MM.1S (cell line): ENCODE data around the gene ADH1B.
"Not testable (repeated sequence)": the region's sequence is repeated elsewhere in the genome, so short reads cannot be mapped to it uniquely, and the experiment has no call there.

ENCODE experiments used
- DNase-seq: peaks from one replicate; pipeline ENCODE4 v3.0.0-alpha.2; 2015
- H2AFZ ChIP-seq: fragments of 300-600 bp; sonication (generic); 2 replicates; pipeline ENCODE4 v1.6.0; 2016; ENCODE audit warnings: antibody characterized with exemption, low read length
- H3F3A ChIP-seq: fragments of 300-600 bp; sonication (generic); 2 replicates; pipeline ENCODE4 v1.6.1; 2016; ENCODE audit warnings: mild to moderate bottlenecking, antibody characterized with exemption, low read length, moderate library complexity, mixed read lengths; ENCODE audit not compliant: insufficient read depth
- H3K27ac ChIP-seq: fragments of 300-600 bp; sonication (generic); 2 replicates; pipeline ENCODE4 v1.5.1; 2016; ENCODE audit warnings: mild to moderate bottlenecking, low read length
- H3K27me3 ChIP-seq: fragments of 300-600 bp; sonication (generic); replicated peaks from 2 replicates; pipeline ENCODE4 v1.6.0; 2016; ENCODE audit warnings: low read length; ENCODE audit not compliant: insufficient read depth
- H3K36me3 ChIP-seq: fragments of 300-600 bp; sonication (generic); replicated peaks from 2 replicates; pipeline ENCODE4 v1.6.1; 2016; ENCODE audit warnings: mild to moderate bottlenecking, low read length, mixed read lengths; ENCODE audit not compliant: insufficient read depth
- H3K4me1 ChIP-seq: fragments of 300-600 bp; sonication (generic); 2 replicates; pipeline ENCODE4 v1.6.1; 2016; ENCODE audit warnings: low read length, mixed read lengths
- H3K4me2 ChIP-seq: fragments of 300-600 bp; sonication (generic); 2 replicates; pipeline ENCODE4 v1.6.0; 2016; ENCODE audit warnings: low read depth, low read length
- H3K4me3 ChIP-seq: fragments of 300-600 bp; sonication (generic); 2 replicates; pipeline ENCODE4 v1.5.1; 2016; ENCODE audit warnings: low read length, mixed read lengths
- H3K79me2 ChIP-seq: fragments of 300-600 bp; sonication (generic); 2 replicates; pipeline ENCODE4 v1.6.1; 2016; ENCODE audit warnings: mixed run types, low read length, mixed read lengths
- H3K9ac ChIP-seq: fragments of 300-600 bp; sonication (generic); 2 replicates; pipeline ENCODE4 v1.6.1; 2016; ENCODE audit warnings: low read length, mixed read lengths
- H3K9me2 ChIP-seq: fragments of 300-600 bp; sonication (generic); replicated peaks from 2 replicates; pipeline ENCODE4 v1.6.1; 2016; ENCODE audit warnings: mild to moderate bottlenecking, low read length, mixed read lengths; ENCODE audit not compliant: insufficient read depth
- H3K9me3 ChIP-seq: fragments of 300-600 bp; sonication (generic); replicated peaks from 2 replicates; pipeline ENCODE4 v1.6.1; 2016; ENCODE audit warnings: mild to moderate bottlenecking, low read length, mixed read lengths; ENCODE audit not compliant: insufficient read depth
- H4K20me1 ChIP-seq: fragments of 300-600 bp; sonication (generic); 2 replicates; pipeline ENCODE4 v1.6.1; 2016; ENCODE audit warnings: mild to moderate bottlenecking, low read length, moderate library complexity, mixed read lengths; ENCODE audit not compliant: insufficient read depth
- EZH2 ChIP-seq: fragments of 300-600 bp; sonication (generic); optimal IDR thresholded peaks from 2 replicates; pipeline ENCODE3; 2017; ENCODE audit warnings: low read depth, mild to moderate bottlenecking, antibody characterized with exemption, low read length, mixed read lengths
- EZH2phosphoT487 ChIP-seq: fragments of 300-600 bp; sonication (generic); IDR thresholded peaks from 2 replicates; pipeline ENCODE4 v1.6.1; 2018; ENCODE audit warnings: antibody characterized with exemption, low read length
- TF ChIP-seq, protein P1 (sequence below): fragments of 300-600 bp; sonication (generic); IDR thresholded peaks from 2 replicates; pipeline ENCODE4 v1.5.1; 2016; ENCODE audit warnings: antibody characterized with exemption, low read length, mixed read lengths

The ADH1B gene

DNA sequence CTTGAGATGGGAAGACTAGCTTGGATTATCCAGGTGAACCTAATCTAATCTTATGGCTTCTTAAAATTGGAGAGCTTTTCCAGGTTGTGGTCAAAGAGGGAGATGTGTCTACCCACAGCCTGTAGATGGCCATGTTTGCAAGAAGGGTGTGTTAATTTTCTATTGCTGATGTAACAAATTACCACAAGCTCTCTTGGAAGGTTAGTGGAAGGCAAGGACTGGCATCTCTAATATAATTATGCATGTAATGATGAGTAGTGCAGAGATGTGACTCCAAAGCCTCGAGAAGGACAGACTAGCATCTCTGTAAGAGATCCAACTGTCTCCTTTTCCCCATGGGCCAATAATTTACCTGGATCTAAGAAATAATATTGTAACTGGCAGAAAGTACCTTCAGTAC, 3.2 kb upstream of the ADH1B start:
- Histone ChIP-seq H3K27me3 (no peaks in the 10 kb centered on the region), H3K4me1 (no peaks in the 10 kb centered on the region), H3K36me3 (no peaks in the 10 kb centered on the region), H3K4me3 (no peak overlapping the region), H3K9me3 (no peaks in the 10 kb centered on the region), H4K20me1 (no peaks in the 10 kb centered on the region), H3K9me2 (no peaks in the 10 kb centered on the region), H3K79me2 (no peaks in the 10 kb centered on the region), H3F3A (no peaks in the 10 kb centered on the region), H3K9ac (no peak overlapping the region), H3K4me2 (no peak overlapping the region), H3K27ac (no peak overlapping the region), H2AFZ (no peak overlapping the region)
- TF ChIP-seq, protein P1, sequence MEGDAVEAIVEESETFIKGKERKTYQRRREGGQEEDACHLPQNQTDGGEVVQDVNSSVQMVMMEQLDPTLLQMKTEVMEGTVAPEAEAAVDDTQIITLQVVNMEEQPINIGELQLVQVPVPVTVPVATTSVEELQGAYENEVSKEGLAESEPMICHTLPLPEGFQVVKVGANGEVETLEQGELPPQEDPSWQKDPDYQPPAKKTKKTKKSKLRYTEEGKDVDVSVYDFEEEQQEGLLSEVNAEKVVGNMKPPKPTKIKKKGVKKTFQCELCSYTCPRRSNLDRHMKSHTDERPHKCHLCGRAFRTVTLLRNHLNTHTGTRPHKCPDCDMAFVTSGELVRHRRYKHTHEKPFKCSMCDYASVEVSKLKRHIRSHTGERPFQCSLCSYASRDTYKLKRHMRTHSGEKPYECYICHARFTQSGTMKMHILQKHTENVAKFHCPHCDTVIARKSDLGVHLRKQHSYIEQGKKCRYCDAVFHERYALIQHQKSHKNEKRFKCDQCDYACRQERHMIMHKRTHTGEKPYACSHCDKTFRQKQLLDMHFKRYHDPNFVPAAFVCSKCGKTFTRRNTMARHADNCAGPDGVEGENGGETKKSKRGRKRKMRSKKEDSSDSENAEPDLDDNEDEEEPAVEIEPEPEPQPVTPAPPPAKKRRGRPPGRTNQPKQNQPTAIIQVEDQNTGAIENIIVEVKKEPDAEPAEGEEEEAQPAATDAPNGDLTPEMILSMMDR = no peak
- TF ChIP-seq EZH2 (no peak), EZH2phosphoT487 (no peak)
- DNase-seq = no peak

DNA sequence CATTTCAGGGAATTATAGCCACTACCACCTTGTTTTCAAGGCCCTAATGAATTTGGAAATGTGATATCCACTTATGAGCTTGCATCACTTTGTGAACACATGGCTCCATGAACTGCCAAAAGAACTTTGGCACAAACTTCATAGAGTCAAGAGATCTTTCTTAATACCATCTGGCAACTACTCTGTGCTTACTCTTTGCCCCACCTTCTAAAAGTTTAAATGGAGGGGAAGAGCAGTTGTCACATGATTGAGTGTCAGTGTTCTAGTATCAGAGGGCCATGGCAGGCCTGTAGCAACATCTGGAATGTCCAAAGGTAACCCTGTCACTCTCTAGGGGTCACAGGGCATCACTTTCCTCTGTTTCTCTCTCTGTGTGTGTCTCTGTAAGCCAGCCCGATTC, 2.6 kb upstream of the ADH1B start:
- Histone ChIP-seq H3F3A (no peaks in the 10 kb centered on the region), H3K27ac (no peak overlapping the region), H3K9ac (no peak overlapping the region), H3K4me2 (no peak overlapping the region), H3K4me3 (no peak overlapping the region), H3K9me2 (no peaks in the 10 kb centered on the region), H3K36me3 (no peaks in the 10 kb centered on the region), H3K4me1 (no peaks in the 10 kb centered on the region), H2AFZ (no peak overlapping the region), H3K27me3 (no peaks in the 10 kb centered on the region), H4K20me1 (no peaks in the 10 kb centered on the region), H3K9me3 (no peaks in the 10 kb centered on the region), H3K79me2 (no peaks in the 10 kb centered on the region)
- TF ChIP-seq EZH2 (no peak), EZH2phosphoT487 (no peak)
- TF ChIP-seq, protein P1 = no peak
- DNase-seq = no peak

DNA sequence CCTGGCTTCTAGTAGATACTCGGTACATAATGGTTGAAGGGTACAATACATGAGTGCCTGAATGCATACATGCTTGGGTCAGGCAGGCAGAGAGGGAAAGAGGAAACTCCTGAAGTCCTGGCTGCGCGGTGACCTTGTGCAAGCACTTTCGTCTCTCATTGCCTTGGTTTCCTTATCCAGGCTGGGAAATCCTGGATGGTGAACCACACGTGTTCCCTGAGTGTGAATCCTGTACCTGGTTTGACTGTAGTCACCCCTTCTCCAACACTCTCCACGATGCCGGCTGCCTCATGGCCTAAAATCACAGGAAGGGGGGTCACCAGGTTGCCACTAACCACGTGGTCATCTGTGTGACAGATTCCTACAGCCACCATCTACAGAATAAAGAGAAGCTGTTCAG, 3.4 kb downstream of the ADH1B start:
- H3K36me3 ChIP-seq, H3K9me2 ChIP-seq, H4K20me1 ChIP-seq, H3K9me3 ChIP-seq, H3K27me3 ChIP-seq, H3K4me3 ChIP-seq, DNase-seq, H3F3A ChIP-seq, H3K9ac ChIP-seq, H3K4me1 ChIP-seq, H3K79me2 ChIP-seq, H2AFZ ChIP-seq, H3K27ac ChIP-seq, H3K4me2 ChIP-seq: not testable (repeated sequence)

DNA sequence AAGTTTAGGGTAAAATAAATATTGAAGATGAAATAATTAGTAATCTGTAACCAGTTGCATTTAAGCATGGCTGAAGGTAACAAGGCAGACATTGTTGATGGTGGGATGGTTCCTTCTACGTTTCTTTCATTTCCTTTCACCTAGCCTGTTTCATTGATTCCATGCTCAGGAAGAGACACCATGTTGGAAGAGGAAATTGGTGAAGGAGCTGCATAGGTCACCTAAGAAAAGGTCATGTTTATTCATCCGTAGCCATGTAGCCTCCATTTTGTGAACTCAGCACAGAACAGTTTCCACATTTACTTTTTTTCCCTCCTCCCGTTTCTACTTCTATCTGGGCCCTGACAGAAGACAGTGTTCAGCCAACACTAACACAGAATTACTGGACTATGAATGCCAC, 3.8 kb downstream of the ADH1B start:
- H3K4me3 ChIP-seq = no peak overlapping the region
- H3K9ac ChIP-seq = no peak overlapping the region
- TF ChIP-seq, protein P1 = no peak
- TF ChIP-seq EZH2phosphoT487 (no peak), EZH2 (no peak)
- H3K4me1 ChIP-seq = no peaks in the 10 kb centered on the region
- H3K9me2 ChIP-seq = no peaks in the 10 kb centered on the region
- DNase-seq = no peak
- H3K27ac ChIP-seq = no peak overlapping the region
- no peaks in the 10 kb centered on the region for H3F3A ChIP-seq
- no peak overlapping the region for H3K4me2 ChIP-seq
- H3K36me3 ChIP-seq = no peaks in the 10 kb centered on the region
- no peaks in the 10 kb centered on the region for H3K27me3 ChIP-seq
- no peaks in the 10 kb centered on the region for H3K9me3 ChIP-seq
- no peaks in the 10 kb centered on the region for H3K79me2 ChIP-seq
- no peak overlapping the region for H2AFZ ChIP-seq
- H4K20me1 ChIP-seq = no peaks in the 10 kb centered on the region
